NCI-H526 (cell line): ENCODE data around the gene RASA1.

ENCODE experiments used
- DNase-seq, 2 experiments: peaks; one replicate each; lab custom pipeline; 2025; lab: John Stamatoyannopoulos, UW

RASA1 gene

DNA sequence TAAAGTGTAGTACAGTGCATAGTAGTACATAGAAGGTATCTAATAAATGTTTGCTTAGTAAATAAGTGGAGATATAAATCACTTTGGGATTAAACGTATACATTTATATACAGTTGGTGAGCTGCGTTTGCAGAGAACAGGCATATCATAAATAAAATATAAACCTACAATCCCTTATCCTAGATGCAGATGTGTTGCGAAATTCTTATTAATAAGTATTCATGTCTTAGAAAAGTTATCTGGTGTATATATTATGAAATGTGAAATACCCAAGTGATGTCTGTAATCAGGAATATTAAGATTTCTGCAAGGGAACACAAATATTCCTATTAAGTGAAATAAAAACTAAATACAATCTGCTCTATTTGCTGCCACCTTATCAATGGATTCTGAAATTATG is 136.2 kb downstream of the RASA1 start:
- no peak for DNase-seq

- DNase-seq, result no peak
These were observed 136.7 kb downstream of the RASA1 start for GRCh38 chr5:87404359-87404758.

GRCh38 chr5:87405472-87406155 is 137.9 kb downstream of the RASA1 start:
- DNase-seq, result no peak

GRCh38 chr5:87408204-87408603 is 140.5 kb downstream of the RASA1 start:
- no peak for DNase-seq

DNA sequence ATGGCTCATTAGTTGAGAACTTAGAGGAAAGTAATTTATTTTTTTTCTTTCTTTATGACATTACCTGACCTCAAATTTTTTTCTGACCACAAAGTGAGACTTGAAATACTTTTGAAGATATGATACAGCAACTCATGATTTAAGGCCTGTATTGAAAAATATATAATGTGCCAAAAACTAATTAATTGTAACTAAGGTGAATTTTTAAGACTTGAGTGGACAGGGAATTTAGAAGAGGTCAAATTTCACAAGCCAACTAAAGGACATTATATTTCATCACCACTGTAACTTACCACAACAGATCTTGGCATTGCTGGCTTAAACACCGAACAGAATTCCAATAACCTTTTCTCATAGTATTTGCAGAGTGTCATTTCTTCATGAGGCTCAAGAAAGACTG is 143.2 kb downstream of the RASA1 start:
- no peak for DNase-seq

- DNase-seq, result no peak
These were observed 143.9 kb downstream of the RASA1 start for GRCh38 chr5:87411586-87411972.

GRCh38 chr5:87411973-87412629 is 144.4 kb downstream of the RASA1 start:
- DNase-seq, result peak; percentile 11 to 37

DNA sequence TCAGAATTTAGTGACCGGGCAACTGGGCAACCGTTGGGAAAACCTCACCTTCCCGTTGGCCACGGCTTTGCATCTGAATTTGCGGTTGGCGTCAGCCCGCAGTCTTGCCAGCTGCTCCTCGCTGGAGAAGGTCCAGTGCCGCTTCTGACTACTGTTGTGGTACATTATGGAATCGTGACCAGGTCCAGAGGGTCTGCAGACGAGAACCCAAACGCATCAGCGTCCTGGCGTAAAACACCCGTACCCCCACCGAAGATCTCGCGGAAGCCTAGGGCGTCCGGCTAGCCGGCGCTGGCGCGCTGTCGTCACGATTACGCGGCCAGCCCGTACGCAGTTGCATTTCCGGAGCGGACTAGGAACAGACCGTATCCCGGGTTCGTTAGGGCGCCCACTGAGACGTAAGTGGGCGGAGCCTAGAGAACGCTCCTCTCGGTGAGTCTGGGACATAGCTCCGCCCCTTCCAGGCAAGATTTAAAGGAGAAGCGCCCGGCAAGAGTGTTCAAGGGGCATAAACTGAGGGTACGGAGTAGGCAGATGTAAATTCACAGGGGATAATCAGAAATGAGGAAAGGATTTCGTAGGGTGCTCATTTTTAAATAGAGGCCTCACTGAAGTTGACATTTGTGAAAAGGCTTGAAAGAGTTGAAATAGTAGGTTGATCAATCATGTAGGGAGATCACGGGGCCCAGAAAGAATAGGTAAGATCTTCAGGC is 145.1 kb downstream of the RASA1 start, which contains the start of gene CCNH:
TSS of gene CCNH (minus strand) at position 301 of the 713 bp plus-strand sequence. CDS start at position 165, 136 bp downstream.
- DNase-seq, result peak; percentile 95 to 98

GRCh38 chr5:87413343-87413645 is 145.6 kb downstream of the RASA1 start:
- DNase-seq, result no peak

- no peak for DNase-seq
These were observed 150.8 kb downstream of the RASA1 start for GRCh38 chr5:87418506-87418905.

GRCh38 chr5:87421307-87421706 is 153.6 kb downstream of the RASA1 start:
- no peak for DNase-seq

DNA sequence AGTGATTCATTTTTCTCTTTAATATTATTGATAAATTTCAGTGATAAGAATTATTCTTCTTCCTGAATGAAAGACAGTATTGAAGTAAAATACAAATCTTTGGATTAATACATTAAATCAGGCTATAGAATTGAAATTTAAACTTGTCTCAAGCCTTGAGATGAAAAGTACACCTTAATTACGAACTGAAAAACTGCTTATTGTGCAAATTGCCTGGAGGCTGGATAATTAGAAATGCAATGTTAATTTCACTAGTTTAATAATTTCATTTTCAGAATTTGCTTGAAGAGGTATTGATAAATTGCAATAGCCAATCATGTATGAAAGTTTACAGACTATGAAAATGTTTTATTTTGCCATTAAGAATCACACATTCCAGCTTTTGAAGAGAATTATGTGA is 156.1 kb downstream of the RASA1 start:
- DNase-seq, result no peak

- no peak for DNase-seq
These were observed 163.3 kb downstream of the RASA1 start for GRCh38 chr5:87430863-87431457.

GRCh38 chr5:87432460-87432859 is 164.8 kb downstream of the RASA1 start:
- DNase-seq, result no peak

DNA sequence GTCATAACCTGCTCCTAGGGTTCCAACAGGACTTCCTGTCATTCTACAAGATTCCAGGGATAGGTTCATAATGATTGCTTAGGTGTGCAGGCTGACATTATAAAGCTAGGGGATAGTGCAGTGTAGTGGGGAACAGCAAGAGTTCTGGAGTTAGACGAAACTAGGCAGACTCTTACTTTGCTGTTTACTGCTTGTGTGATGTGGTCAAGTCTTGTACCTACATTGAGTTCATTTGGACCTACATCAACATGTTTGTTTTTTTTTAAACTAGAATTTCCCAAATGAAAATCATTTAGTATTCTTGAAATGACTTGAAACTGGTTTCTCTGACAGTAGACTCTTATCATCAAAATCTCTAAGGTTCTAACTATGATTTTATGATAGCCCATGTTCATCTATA is 166.3 kb downstream of the RASA1 start:
- no peak for DNase-seq

- DNase-seq, result no peak
These were observed 166.8 kb downstream of the RASA1 start for GRCh38 chr5:87434461-87434860.

- DNase-seq, result no peak
These were observed 167.5 kb downstream of the RASA1 start for GRCh38 chr5:87435144-87435694.

DNA sequence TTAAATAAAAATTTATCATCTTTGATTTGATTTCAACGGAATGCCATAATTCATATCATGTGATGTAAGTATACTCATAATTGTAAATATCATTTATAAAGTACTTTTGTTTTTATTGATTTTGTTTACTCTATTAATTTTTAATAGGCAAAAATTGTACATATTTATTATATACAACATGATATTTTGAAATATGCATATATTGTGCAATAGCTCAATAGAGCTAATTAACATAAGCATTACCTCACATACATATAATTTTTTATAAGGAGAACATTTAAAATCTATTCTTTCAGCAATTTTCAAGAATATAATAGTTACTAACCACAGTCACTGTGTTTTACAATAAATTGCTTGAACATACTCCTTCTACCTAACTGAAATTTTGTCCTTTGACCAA is 170.0 kb downstream of the RASA1 start:
- DNase-seq, result no peak

- peak in 1 of 2 experiments; percentile 11 for DNase-seq
These were observed 170.5 kb downstream of the RASA1 start for GRCh38 chr5:87438231-87438630.
